GM18519 (cell line): ENCODE data around the gene NOC2L.

Source experiments
- ATAC-seq: cut with Tn5 transposase; IDR thresholded peaks from one replicate; pipeline ENCODE4 v1.9.1; 2021; ENCODE audit warnings: mild to moderate bottlenecking, moderate library complexity; ENCODE audit not compliant: unreplicated experiment, low FRiP score

NOC2L gene

DNA sequence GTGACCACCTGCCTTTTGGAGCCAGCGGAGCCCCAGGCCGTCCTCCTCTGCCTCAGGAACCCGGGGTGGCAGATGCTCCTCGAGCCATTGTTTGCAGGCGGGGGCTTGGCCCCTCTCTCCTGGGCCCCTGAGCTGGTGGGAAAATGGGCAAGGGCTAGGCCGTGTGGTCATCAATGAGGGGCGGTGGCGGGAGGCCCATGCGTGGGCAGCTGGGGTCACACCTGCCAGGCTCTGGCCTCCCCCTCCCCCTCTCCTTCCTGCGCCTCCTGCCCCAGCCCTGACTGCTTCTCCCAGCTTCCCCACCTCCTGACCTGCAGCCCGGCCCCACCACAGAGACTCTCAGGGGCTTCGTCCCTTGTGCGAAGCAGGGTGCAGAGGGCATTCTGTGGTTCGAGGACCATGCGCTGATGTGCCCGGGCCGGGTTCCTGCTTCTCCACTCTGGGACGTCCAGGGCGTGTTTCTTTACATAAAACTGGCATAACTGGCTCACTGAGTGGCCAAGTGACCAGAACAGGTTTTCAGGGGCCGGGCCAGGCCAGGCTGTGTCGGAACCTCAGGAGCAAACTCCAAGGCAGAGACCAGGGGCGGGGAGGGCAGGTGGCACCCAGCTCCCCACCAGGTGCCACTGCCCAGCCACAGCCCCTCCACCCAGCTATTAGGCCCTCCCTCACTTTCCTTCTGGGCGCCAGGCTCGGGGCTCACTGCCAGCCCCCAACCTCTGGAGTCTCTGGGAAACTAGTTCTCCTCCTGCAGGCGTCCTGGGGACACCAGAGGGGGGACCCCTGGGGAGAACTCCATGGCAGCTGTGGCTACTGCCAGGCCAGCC, 26.1 kb downstream of the NOC2L start:
- no peak for ATAC-seq

- ATAC-seq: no peak
These were observed 26.9 kb downstream of the NOC2L start for GRCh38 chr1:932173-932510.

DNA sequence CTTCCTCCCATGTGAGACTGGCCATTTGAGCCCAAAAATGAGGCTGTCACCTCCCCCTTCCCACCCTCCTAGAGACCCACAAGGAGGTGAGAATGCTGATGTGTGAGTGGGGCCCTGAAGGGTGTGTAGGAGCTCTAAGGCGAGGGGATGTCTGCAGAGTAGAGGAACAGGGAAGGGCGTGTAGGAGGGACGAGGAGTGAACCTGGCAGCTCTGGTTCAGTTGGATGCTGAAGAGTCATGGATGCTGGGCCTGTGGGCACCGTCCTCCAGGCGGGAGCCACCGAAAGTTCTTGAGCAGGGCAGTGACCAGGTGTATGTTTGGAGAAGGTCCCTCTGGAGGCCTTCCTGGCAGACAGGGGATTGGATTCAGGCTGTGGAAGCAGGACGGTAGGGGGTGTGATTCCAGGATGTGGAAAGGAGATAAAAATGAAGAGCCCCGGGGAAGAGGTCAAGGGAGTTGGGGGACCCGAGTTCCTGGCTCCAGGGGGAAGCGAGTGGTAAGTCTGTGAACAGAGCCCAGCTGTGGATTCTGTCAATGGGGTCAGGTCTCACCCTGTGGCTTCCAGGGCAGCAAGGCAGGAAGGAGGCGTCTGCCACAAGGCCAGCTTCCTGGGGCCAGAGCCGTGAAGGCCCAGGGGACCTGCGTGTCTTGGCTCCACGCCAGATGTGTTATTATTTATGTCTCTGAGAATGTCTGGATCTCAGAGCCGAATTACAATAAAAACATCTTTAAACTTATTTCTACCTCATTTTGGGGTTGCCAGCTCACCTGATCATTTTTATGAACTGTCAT, 27.5 kb downstream of the NOC2L start:
- ATAC-seq: no peak

DNA sequence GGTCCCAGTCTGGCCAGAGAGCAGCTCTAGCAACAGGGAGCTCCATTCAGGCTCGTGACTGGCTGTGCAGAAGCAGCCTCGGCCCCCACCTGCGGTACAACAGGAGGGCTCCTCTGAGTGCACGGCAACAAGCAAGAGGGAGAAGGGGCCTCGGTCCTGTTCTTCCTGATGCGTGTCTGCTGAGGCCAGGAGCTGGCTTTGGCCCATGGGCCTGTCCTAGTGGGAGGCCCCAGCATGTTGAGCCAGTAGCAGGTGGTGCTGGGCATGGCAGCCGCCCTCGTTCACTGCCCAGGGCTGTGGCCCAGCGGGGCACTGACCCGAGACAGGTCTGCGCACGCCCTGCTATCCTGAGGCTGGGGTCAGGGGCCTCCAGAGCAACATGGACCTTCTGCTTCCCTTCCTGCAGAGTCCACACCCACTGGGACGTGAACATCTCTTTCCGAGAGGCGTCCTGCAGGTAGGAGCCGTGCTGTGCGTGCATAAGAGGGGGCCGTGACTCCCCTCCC, 28.4 kb downstream of the NOC2L start:
- ATAC-seq: no peak

GRCh38 chr1:929712-930632, 29.1 kb downstream of the NOC2L start:
- no peak for ATAC-seq

DNA sequence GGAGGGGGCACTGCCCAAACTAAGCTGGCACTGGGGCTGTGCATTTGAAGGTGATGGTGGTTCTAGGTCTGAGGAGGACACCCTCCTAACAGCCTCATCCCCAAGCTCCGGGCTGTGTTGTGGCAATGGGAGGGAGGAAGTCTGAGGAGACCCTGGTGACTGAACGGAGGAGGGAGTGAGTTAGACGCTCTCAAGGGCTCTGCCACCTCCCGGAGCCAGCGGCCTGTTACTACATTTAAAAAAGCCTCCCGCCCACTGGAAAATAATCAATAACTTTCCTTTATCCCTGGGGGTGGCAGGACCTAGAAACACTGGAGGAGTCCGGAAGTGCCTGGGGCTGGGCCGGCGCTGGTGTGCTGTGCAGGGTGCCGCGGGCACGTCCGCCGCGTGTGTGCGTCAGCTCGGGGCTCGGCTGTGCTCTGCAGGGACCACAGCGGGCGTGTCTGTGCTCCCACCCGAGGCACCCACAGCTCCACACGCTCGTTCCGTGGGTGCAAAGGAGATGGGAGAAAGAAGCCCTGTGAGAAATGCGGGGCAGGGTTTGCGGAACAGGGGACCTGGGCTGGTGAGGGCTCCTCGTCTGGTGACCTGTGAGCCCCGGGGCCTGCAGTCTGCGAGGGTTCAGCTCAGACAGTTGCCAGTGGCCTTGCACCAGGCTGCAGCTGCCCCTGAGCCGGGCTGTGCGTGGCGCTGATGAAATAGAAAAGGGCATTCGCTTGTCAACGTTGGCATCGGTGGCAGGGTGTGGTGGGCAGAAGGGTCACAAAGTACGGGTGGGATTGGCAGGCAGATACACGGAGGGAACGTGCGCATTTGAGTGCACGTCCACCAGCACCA, 30.0 kb downstream of the NOC2L start:
- no peak for ATAC-seq

- ATAC-seq: no peak
These were observed 31.3 kb downstream of the NOC2L start for GRCh38 chr1:927748-928147.

- ATAC-seq: no peak
These were observed 31.8 kb downstream of the NOC2L start for GRCh38 chr1:927234-927633.

DNA sequence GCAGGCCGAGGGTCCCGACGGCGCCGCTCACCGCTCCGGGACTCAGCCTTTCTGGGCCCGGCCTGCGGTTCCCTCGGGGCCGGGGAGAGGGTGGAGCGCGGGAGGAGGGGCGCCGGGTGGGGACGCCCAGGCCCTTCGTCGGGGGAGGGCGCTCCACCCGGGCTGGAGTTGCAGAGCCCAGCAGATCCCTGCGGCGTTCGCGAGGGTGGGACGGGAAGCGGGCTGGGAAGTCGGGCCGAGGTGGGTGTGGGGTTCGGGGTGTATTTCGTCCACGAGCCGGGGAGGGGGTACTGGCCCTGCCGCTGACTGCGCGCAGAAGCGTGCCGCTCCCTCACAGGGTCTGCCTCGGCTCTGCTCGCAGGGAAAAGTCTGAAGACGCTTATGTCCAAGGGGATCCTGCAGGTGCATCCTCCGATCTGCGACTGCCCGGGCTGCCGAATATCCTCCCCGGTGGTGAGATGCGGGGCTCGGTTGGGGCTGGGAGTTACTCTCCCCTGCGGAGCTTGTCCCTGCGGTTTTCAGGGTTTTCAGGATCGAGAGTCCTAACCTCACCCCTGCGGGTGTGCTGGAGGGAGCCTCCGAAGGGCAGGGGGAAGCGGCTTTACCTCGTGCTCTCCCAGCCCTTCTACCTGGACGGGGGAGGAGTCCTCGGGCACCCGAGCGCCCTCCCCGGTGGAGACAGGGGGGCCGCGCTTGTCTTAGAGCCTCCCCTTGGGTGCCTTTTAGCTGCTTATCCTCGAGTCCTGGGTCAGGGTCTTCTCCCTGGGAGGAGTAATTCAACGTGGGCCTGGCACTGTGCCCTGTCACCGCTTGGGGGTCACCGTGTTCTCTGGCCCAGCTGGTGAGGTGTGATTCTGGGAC, 33.3 kb downstream of the NOC2L start:
- ATAC-seq: no peak

DNA sequence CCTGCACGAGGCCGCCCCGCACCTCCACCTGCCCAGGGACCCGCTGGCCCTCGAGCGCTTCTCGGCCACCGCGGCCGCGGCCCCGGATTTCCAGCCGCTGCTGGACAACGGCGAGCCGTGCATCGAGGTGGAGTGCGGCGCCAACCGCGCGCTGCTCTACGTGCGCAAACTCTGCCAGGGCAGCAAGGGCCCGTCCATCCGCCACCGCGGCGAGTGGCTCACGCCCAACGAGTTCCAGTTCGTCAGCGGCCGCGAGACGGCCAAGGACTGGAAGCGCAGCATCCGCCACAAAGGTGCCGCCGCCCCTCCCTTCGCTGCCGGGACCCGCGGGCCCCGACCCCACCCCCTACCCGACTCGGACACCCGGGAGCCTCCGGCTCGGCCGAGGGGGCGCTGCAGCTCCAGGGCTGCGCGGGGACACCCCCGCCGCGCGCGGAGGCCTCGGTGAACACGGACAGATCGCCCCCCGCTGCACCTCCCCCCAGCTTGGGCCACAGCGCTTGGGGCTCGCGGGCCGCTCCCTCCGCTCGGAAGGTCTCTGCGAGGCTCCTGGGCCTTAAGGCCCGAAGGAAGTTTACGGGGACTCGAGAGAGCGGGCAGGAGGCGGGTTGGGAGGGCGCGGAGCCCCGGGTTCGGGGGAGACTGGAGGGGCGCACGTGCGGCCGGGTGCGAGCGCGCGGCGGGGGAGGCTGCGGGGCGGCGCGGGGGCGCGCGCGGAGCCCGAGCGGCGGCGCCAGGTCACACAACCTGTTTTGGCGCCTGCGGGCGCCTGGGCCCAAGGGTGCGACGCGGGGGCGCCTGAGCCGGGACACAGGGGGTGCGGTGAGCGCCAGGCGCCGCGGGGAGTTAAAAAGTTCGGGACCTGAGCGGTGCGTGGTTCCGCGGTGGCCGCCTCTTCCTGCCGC, 34.1 kb downstream of the NOC2L start:
- ATAC-seq: no peak

DNA sequence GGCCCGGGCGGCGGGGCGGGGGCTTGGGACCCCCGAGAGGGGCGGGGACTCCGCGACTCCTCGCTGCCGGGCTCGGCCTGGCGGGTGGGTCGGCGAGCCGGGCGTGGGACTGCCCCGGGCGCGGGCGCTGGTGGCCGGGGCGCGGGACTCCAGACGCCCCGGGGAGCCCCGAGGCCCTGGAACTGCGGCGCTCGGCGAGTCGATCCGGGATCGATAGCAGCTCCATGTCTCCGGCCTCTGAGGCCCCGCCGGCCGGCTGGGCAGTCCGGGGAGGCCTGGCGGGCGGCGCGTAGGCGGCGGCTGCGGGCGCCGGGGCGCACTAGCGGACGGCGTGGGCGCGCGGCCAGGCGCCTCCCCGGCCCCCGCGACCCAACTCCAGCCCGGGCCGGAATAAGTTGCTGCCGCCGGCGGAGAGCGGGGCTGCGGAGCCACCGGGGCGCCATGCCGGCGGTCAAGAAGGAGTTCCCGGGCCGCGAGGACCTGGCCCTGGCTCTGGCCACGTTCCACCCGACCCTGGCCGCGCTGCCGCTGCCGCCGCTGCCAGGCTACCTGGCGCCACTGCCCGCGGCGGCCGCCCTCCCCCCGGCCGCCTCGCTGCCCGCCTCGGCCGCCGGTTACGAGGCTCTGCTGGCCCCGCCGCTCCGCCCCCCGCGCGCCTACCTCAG, 34.9 kb downstream of the NOC2L start:
- no peak for ATAC-seq

DNA sequence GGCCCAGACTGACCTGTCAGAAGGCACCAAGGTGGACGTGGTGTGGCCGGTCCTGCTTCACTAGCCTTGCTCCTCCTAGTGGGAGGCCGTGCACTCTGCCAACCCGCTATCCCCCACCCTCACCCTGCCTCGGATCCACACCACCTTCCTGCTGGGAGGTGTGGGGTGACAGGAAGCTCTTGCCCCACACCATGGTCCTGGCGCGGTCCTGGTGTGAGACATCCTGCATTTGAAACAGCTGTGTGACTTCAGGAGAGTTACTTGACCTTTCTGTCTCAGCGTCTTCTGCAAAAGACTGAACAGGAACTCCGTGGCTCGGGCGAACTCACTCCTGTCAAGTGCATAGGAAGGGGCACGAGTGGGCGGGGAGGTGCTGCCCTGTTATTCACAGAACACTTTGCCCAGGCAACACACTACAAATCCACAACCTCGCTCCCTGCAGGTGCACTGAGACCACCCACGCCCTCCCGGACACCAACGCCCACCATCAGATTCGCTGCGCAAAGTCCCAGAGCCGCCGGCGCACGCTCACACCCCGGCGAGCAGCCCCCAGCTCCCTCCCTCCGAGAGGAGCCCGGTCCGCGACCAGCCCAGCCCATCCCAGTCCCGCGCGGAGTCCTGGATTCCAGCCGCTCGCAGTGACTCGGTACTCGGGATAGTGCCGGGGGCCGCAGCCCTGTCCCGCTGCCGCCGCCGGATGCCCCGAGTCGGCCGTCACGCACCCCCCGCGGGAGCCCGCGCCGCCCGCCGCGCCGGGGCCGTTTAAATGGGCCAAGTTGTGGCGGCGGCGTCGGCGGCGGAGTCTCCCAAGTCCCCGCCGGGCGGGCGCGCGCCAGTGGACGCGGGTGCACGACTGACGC, 35.7 kb downstream of the NOC2L start, which contains the start of gene SAMD11:
TSS of gene SAMD11 (plus strand) at position 793 of the 860 bp plus-strand sequence. CDS start 509 bp downstream, outside the sequence.
- ATAC-seq: no peak

DNA sequence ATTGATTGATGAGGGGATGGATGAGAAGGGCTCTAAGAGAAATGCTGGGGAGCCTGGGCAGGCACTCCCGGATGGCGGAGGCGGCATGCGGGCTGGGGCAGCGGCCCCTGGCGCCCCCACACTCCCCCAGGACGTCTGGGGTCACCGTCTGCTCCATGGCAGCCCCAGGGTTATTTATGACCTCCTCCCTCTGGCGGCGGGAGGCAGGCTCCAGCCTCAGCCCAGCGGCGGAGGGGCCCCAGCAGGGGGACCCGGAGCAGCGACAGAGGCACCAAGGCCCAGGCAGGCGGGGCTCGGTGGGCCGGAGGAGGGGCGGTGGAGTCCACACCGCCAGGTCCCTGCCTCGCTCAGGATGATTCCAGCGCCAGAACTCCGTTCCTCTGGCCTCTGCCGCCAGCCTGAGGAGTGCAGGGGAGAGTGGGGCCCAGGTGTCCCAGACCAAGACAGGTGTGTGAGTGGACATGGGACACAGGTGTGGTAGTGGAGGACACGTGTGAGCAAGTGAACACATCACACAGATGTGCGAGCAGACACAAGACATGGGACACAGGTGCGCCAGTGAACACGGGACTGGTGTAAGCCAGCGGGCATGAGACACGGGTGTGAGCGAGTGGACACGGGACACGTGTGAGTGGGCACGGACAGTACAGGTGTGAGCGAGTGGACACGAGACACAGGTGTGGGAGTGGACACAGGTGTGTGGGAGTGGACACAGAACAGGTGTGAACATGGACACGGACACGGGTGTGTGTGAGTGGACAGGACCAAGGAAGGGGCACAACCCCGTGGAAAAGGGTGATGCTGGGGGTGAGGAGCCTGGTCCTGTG, 37.8 kb downstream of the NOC2L start:
- no peak for ATAC-seq

- no peak for ATAC-seq
These were observed 38.5 kb downstream of the NOC2L start for GRCh38 chr1:920521-920920.

- no peak for ATAC-seq
These were observed 39.0 kb downstream of the NOC2L start for GRCh38 chr1:920010-920409.
